T follicular helper cell (primary cell): ENCODE results near the gene PTPN18.
"Not testable (repeated sequence)": the region's sequence is repeated elsewhere in the genome, so short reads cannot be mapped to it uniquely, and the experiment has no call there.

Experiments
- DNase-seq: peaks from one replicate; pipeline ENCODE4 v3.0.0-alpha.2; 2020; ENCODE audit warnings: low read depth
- total RNA-seq, 2 experiments: gene quantifications; one replicate each; lab custom pipeline; 2026; lab: John Stamatoyannopoulos, UW

The PTPN18 gene, protein sequence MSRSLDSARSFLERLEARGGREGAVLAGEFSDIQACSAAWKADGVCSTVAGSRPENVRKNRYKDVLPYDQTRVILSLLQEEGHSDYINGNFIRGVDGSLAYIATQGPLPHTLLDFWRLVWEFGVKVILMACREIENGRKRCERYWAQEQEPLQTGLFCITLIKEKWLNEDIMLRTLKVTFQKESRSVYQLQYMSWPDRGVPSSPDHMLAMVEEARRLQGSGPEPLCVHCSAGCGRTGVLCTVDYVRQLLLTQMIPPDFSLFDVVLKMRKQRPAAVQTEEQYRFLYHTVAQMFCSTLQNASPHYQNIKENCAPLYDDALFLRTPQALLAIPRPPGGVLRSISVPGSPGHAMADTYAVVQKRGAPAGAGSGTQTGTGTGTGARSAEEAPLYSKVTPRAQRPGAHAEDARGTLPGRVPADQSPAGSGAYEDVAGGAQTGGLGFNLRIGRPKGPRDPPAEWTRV
- total RNA-seq = 27.0 to 49.2 reads per million in 2 experiments

GRCh38 chr2:130355578-130356431 is at the start of gene PTPN18:
Gene PTPN18, plus strand, starts transcription at chr2:130356056. Its CDS starts 52 bp downstream, at chr2:130356108.
- DNase-seq = peak; percentile 39

DNA sequence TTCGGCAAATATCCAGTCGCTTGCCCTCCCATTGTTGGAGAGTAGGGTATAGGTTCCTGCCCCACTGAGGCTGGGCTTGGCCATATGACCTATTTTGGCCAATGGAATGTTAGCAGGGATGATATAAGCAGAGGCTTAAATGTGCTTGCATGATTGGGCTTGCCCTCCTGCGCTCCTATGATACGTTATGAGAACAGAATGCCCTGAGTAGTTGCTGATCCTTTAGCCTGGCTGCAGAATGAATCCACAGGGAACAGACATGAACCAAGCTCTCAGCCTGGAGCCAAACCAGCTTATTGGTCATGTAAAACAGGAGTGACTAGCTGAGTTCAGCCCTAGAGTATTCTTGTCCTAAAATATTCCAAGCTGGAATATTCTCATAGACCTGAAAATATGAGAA is 48.0 kb upstream of the PTPN18 start:
- no peak for DNase-seq

GRCh38 chr2:130310881-130311280 is 45.0 kb upstream of the PTPN18 start:
- no peak for DNase-seq

DNA sequence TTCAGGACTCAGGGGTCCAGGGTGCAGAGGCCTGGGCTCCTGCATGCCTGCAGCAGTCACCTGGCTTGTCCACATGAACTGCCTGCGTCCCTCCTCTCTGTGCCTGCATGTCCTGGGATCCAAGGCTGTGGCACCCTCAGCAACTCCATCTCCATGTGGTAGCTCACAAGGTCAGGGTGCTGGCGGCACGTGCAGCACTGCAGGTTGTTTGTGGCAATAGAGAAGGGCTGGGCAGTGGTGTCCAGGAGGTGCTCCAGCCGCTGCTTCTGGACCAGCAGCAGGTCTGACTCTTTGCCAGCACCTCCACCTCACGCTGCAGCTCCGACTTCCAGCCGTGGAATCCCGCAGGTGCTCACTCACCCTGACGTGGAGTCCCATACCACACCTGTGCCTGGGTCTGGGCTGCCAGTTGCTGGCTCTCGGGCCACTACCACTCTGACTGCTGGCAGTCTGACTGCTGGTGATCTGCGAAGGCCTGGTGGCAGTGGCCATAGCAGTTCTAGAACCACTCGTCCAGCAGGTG is 42.0 kb upstream of the PTPN18 start:
- DNase-seq = no peak

DNA sequence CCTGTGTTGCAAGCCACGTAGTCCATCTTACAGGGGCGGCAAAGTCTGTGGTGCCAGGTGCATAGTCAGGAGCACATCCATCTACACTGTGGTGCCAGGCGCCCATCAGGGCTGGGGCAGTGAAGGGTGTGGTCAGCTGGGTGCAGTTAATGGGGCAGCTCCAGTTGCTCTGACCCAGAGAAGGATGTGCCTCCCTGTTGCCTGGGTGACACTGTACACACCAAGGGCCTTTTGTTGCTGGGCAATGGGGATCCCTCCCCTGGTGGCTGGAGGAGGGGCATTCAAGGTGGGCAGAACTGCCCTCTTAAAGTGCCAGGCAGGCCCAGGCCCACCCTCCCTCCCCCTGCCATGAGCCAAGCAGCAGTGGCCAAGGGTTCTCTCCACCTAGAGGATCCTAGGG is 41.5 kb upstream of the PTPN18 start:
- no peak for DNase-seq

DNA sequence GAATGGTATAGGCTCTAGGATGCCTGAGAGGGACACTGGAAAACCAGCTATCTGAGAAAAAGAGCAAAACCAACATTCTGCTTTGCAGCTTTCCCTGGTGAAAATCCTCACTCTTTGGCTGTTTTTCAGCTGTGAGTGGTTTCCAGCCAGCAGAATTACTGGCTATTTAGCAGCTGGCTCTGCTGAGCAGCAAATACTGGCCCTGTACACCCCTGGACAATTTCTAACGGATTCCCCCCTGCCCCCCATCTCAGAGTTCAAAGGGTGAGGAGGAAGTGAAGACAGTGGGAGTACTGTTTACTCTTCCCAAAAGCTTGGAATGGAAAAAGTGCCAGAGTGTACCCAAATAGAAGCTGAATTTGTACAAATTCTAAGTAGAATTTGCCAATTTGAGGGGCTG is 39.3 kb upstream of the PTPN18 start:
- no peak for DNase-seq

GRCh38 chr2:130318906-130319305 is 37.0 kb upstream of the PTPN18 start:
- no peak for DNase-seq

DNA sequence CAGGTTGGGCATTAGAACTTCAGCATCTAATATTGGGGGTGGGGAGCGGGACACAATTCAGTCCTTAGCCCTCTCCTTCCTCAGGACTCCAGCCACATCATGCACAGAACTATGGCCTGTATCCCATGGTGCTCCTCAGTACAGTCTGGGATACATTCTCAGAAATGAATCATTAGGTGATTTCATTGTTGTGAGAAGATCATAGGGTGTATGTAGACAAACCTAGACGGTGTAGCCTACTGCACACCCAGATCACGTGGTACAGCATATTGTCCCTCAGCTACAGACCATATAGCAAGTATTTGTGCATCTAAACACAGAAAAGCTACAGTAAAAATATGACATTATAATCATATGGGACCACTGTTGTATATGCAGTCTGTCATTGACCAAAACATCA is 36.3 kb upstream of the PTPN18 start:
- no peak for DNase-seq

DNA sequence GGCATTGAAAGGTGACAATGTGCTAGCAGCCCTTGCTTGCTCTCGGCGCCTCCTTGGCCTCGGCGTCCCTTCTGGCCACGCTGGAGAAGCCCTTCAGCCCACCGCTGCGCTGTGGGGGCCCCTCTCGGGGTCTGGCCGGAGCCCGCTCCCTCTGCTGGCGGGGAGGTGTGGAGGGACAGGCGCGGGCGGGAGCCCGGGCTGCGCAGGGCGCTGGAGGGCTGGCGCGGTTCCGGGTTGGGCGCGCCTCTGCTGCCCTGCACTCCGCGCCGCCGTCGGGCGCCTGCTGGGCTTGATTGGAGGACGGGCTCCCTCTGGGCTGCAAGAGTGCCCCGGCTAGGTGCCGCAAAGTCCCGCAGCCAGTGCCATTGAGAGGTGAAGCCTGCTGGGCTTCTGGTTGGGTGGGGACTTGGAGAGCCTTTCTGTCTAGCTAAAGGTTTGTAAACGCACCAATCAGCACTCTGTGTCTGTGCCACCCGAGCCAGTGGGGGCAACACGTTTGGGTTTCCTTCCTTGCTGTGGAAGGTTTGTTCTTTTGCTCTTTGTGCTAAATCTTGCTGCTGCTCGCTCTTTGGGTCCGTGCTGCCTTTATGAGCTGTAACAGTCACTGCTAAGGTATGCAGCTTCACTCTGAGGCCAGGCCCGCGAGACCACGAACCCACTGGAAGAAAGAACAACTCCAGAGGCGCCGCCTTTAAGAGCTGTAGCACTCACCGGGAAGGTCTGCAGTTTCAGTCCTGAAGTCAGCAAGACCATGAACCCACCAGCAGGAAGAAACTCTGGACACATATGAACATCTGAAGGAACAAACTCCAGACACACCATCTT is 27.9 kb upstream of the PTPN18 start:
- no peak for DNase-seq

DNA sequence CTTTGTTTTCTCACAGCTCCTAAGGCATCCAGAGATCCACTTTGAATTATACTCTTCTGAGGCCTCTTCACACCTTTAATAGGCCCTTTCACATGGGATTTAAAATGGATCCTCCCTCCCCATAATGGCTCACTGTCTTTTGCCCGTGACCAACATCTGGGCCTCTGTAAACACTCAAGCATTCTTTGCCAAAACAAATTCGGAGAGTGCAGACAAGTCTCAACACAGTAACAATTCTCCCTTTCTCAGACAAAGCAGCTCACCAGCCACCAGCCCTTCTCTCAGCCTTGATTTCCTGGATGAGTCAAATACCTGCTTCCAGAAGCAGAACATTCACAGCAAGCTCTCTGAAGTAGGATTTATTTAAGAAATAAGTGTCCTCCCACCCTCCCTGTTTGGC is 27.1 kb upstream of the PTPN18 start:
- no peak for DNase-seq

- DNase-seq = peak; percentile 46
These were observed 23.4 kb upstream of the PTPN18 start for GRCh38 chr2:130332271-130333073.

- not testable (repeated sequence) for DNase-seq
These were observed 22.6 kb upstream of the PTPN18 start for GRCh38 chr2:130333253-130333652.

- DNase-seq = no peak
These were observed 21.8 kb upstream of the PTPN18 start for GRCh38 chr2:130334026-130334425.

- no peak for DNase-seq
These were observed 20.6 kb upstream of the PTPN18 start for GRCh38 chr2:130335226-130335625.

DNA sequence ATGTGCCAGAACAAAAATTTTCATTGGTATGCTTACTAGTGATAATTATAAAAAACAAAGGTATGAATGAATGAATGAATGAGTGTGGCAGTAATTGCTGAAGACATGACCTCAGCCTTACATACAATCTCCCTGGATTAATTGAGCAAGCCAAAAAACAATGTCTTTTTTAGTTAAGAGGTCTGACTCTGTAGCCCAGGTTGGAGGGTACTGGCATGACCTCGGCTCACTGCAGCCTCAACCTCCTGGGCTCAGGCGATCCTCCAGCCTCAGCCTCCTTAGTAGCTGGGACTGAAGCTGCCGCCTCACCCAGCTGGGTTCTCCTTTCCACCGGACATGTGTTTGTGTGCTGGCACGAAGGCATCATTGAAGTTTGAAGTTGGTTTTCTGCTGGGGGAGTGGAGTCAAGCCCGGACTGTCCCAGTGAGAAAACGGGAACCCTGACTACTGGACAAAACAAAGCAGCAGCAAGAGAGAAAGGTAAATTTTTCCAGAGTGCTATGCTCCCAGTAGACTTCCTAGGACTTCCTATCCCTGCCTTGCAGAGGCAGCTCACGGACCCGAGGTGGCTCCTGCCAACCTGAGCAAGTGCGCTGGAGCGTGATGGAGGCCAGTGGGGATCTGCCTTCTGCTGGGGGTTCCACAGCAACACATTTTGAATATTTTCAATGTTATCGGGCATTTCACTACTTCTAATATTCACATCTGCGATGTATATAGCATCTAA is 19.5 kb upstream of the PTPN18 start:
- DNase-seq = no peak

DNA sequence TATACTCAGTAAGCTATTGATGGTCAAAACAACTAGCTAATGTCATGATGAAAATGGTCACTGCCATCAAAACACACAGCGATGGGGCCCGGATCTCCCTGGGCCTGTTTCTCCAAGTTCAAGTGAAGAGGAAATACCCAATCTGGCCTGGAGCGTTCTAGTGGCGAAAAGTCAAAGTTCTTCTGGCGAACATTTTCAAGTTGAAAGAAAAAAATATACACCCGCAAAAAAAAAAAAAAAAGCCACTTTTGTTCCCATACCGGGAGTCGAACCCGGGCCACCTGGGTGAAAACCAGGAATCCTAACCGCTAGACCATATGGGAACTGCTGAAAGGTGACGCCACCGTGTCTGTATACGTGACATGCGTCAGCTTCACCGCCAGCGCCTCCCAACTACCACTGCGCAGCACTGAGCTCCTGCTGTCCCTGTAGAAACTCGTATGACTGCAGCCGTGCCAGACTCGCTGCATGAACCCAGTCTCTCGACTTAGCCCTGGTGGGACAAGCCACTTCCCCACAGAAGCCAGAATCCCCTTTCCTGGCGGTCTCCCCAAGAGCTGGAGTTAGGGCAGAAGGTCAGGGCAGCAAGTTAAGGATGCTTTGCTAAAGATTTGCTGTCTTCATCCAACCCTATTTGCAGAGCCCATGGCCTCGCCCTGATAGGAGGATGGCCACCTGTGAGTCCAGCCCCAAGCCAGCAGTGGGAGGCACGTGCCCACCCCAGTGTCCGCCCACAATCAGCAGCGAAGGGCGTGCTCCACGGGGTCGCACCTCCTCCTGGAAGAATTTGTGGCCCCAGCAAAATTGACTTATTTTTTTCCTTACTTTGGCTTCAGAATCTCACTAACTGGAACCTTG is 18.8 kb upstream of the PTPN18 start:
- DNase-seq = peak; percentile 47

DNA sequence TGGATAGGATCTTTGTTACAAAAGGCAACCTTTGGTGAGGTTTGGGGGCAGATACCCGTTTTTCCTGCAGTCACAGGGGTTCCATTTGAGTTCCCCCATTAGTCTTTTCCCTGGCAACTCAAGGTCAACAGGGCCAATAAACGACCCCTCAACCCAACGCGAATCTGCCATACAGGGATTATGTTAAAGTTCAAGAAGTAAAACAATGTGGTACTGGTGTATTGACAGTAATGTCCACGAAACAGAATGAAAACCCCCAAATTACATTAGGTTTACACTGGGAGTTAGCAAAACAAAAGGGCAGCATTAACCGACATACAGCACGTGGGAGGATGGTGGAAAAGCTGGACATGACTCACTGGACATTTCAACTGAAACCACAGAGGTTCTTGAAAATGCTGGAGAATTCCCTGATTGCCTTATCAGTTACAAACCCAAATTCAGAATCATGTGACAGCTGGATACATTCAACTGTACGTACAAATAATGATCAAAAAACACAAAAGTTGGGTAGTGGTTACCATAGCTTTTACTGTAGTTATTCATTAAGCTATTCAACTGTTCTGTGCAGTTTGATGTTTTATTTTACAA is 18.0 kb upstream of the PTPN18 start:
- DNase-seq = no peak

DNA sequence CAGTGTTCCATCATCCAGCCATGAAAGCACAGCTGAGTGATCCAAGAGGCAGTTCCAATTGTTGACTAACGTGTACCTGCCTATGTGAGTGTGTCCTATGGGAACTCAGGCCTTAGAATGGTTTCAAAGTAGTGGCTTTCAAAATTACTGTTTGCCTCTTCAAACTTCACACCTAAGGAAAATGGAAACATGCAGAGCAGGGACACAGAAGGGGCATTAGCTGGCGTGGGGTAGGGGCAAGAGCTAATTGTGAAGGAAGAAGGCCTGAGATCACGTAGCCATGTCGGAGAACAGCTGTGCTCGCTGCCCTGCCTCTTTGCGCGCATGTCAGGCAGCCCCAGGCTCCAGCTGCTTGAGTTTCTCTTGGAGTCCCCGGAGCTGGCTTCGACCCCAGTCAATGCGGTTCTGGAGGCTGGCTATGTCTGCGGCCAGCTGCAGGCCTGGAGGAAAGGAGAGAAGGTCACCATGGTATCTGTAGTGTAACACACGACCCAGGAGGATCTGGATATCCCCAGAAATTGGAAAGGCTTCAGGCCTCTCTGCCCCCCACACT is 17.0 kb upstream of the PTPN18 start:
- DNase-seq = no peak
